ENCODE data around the gene TSPO.
"Not testable (repeated sequence)": the region's sequence is repeated elsewhere in the genome, so short reads cannot be mapped to it uniquely, and the experiment has no call there.

TSPO gene

DNA sequence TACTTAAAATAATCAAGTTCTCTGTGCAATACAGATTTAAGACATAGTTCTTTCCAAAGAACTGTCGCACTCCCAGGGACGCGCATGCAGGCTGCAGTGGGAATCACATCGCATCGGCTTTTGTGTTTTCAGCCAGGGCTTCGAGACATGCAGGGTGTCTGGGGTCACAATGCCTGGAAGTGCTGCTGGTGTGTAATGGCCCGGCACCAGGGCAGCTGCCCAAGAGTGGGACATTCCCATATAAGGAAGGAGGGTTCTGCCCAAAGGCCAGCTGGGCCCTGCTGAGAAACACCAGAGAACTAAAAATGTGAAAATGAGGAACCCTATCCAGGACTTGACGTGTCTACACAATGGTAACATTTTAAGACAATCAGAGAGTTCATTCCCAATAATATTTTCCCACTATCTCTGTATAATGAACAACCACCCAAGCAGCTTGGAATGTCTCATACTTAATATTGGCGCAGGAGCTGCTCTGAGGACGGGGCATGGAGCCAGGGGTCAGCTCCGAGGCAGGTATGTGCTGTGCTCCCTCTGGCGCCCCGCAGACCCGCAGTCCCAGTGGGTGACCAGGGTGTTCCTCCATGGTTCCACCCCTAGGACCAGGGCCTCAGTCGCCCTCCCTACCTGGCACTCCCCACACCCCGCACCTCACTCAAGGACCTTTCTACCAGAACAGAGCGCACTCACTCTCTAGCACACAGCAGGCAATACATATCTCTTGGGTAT lies 19.4 kb upstream of the TSPO start:
- DNase-seq: no peak

DNA sequence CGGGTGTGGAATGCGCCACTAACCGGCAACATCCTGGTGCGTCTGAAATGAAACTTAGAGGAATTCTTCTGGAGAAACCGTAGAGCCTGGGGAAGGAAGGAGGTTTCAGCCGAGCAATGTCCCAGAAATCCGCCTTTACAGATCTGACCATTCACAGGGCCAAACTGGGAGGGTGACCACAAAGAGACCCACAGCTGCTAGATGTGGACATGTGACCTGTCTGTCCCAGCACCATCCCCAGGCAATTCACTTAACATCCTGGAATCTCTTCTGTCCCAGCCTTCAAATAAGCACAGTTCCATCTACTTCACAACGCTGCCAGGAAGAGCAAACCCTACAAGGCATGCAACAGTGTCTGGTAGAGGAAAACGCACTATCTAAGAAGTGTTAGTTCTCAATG lies 18.0 kb upstream of the TSPO start:
- no peak for DNase-seq

DNA sequence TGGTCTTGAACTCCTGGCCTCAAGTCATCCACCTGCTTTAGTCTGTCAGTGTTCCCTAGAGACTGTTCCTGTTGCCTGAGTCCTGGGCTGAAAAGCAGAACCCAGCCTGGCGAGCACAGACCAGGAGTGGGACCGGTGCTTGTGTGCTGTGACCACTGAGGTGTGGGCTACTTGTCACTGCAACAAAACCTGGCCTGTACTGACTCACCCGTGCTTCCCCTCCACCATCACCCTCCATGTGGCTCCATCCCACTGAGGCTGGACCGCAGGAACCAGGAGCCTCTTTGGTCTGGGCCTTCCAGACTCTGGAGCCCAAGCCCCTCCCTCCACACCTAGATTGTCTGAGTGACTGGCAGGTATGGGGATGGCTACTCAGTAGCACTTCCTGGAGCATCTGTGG lies 16.8 kb upstream of the TSPO start:
- DNase-seq: no peak

DNA sequence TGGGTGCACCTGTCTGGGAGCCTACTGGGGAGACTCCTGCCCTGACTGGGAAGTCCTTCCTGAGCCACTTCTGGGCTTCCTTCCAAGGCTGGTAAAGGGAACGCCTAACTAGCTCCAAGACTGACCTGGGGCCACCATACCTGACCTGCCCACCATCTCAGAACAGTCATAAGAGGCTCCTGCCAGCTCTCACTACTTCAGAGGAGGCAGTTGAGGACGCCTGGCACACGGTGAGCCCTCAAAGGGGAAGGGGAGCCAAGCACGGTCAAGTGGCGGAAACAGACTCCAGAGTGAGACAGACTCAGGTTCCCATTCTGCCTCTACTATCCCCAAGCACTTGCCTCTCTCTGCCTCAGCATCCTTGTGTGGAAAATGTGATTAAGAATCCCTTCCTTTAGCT lies 15.8 kb upstream of the TSPO start:
- no peak for DNase-seq

DNA sequence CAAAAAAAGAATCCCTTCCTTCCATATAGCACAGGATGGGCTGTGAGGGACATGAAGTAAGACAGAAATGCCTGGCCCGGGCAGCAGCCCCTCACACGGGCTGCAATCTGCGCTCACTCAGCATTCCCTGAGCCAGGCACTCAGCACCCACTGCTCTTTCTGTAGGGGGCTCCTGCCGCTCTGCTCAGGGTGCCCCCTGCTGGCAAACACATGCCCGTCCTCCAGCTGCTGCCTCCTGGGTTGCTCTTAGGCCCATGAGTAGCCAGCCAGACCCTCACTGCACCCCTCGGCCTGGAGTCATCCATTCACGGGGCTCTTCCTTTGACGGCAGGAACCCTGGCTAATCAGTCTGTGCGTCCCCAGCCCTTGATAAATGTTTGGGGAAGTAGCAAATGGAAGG lies 15.1 kb upstream of the TSPO start:
- no peak for DNase-seq

DNA sequence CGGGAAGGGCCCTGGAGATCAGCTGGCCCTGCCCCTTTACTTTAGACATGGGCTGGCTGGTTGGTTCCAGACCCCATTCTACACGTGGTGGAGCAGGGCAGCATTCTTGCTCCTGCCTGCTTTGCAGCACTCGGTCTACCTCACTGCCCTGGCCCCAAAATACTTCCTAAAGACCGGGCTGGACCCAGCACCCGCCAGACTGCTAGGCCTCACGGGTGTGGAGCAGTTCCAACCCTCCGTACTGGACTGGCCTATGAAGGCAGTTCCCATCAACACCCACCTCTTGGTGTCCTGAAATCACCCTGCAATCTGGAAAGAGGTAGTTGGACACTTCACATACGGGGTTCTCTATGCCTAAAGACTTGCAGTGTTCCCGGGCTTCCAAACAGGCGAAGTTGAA lies 14.6 kb upstream of the TSPO start:
- DNase-seq: no peak

DNA sequence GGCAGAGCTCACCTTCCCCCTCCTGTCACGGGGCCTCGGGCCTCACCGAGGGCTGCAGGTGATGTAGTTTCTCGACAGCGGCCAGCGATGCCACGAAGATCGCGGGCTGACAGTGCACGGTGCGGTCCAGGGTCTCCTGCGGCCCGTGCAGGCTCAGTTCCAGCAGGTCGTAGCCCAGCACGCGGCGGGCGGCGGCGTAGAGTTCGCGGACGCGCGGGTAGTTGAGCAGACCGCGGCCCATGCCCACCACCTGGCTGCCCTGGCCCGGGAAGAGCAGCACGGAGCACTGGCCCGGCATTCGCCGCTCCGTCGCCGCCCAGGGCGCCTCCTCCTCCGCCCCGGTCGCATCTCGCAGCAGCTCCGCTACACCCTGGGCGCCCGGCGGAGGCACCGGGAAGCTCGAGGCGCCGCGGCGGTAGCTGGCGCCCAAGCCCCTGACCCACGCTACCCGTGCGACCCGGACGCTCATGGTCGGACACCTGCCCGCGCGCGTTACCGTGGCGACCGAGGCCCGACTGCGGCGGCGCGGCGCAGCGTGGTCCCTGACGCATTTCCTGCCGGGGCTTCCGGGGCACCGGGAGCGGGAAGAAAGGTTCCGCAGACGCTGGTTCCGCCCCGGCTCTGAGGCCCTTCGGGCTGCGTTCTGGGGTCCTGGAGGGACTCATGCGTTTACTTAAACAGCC lies 8.3 kb upstream of the TSPO start, which contains the start of gene MCAT:
TSS of gene MCAT (minus strand) at position 519 of the 683 bp plus-strand sequence. CDS start at position 469, 50 bp downstream.
- DNase-seq: peak in 1 of 2 experiments; percentile 27

DNA sequence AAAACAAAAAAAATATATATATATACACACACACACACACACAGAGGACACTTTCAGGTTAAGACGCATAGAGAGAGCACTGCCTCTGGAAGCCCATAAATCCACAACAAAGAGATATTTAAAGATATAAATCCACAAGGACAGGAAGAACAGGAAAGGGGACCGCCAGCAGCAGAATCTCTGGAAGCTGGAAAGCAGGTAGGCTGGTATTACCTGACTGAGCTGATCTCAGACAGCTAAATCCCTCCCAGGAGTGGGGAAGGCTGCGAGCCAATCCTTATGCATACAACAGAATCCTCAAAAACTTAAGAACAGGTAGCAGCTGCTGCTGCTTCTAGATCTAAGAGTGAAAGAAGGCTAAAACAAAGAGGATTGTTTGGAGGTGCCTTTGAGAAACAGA lies 6.4 kb upstream of the TSPO start:
- no peak for DNase-seq

DNA sequence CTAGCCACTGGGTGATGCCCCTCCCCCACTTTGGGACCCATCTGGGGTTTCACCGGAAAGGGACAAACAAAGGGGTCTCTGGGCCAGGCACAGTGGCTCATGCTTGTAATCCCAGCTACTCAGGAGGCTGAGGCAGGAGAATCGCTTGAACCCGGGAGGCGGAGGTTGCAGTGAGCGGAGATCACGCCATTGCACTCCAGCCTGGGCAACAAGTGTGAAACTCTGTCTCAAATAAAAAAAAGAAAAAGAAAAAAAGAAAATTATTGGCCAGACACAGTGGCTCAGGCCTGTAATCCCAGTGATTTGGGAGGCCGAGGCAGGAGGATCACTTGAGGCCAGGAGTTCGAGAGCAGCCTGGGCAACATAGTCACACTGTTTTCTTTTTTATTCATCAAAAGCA lies 6.0 kb upstream of the TSPO start:
- DNase-seq: not testable (repeated sequence)

DNA sequence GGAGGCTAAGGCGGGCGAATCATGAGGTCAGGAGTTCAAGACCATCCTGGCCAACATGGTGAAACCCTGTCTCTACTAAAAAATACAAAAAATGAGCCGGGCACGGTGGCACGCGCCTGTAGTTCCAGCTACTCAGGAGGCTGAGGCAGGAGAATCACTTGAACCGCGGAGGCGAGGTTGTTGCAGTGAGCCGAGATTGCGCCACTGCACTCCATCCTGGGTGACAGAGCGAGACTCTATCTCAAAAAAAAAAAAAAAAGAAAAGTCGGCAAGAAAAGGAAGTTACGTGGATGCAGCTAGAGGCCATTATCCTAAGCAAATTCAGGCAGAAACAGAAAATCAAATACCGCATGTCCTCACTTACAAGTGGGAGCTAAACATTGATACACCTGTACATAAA lies 5.0 kb upstream of the TSPO start:
- DNase-seq: not testable (repeated sequence)

DNA sequence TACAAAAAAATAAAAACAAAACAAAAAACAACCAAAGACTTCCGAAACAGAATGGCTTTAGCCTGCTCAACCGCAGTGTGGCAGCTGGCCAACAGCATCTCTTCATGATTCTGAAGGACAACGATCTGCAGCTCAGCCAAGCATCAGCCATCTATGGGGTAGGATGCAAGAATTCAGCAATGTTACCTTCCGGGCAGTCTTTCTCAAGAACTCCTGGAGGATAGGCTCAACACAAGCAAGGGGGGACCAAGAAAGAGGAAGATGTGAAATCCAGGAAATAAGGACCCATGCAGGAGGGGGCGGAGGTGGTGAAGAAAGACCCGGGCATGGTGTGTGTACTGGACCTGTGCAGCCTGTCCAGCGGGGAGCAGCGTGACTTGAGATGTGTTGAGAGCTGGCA lies 3.5 kb upstream of the TSPO start:
- no peak for DNase-seq

DNA sequence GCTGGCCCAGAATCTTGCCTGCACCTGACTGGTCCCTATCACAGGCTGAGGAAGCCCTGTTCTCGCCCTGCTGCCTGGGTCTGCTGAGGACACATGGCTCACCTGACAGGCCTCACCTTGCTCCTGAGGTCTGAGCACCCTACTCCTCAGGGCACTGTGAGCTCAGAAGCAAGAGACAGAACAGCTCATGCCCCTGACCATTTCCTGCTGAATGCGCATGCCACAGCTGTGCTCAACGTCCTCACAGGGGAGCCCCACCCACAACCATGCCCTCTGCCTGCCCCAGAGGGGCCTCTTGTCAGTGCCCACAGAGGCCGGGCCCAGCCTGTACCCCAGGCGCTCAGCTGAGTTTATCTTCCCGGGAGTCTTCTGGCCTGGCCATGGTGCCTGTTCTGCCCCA lies 2.8 kb upstream of the TSPO start:
- no peak for DNase-seq

DNA sequence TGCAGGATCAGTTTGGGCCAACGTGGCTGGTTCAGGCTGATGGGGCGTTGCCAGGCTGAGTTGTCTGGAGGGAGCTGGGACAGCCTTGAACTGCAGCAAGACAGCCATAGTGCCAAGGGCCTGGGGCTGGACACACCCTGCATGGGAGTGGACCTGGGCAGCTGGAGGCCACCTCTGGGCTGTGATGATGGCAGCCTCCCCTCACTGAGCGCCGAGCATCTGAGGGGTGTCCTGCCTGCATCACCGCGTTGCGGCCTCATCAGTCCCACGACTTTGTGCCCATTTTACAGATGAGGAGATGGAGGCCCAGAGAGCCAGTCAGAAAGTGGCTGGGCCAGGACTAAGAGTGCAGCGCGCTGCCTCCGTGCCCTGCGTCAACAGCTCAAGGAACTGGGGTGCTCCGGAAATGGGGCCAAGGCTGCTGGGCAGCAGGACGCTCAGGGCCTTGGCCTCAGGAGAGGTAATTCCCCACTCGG lies 590 bp upstream of the TSPO start:
- no peak for DNase-seq

DNA sequence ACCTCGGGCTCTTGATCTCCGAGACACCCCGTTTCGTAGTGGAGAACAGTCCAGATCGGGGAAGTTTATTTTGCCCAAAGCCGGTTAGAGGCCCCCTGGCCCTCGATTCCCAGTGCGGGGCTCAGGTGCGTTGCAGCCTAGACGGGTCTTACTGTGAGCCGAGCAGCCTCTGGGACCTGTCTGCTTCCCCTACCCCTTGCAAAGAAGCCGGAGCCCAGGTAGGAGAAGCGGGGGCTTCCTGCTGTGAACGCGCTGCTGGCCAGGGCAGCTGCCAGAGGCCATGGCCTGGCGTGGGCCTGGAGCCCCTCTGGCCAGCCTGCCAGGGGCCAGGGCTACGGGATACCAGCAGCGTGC lies 621 bp downstream of the TSPO start:
- DNase-seq: no peak

DNA sequence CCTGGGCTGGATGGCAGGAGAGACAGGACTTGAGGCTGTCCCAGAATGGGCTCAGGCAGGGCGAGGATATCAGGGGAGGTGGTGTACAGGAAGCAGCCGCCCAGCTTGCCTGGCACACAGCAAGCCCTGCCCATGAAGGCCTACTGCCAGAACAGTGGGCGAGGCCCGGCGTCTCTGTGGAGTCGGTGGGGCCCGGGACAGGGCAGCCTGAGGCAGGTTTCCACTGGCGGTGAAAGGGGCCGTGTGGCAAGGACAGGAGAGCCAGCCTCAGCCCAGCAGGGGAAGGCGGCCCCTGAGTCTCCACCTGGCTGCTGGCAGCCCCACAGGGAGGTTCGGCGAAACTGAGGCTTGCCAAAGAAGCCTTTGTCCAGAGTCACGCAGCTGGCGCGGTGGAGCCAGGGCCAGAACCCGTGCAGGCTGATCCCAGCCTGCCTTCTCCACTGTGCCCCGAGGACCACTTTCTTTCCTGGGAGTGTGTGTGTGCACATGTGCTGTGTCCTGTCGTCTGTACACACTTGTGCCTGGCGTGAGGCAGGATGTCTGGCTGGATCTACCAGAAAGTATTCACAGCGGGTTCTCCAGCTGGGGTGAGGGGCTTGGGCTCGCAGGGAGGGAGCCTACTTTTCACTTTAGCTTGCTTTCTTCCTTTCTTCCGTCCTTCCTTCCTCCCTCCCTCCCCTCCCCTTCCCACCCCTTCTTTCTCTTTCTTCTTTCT lies 1.2 kb downstream of the TSPO start:
- no peak for DNase-seq

DNA sequence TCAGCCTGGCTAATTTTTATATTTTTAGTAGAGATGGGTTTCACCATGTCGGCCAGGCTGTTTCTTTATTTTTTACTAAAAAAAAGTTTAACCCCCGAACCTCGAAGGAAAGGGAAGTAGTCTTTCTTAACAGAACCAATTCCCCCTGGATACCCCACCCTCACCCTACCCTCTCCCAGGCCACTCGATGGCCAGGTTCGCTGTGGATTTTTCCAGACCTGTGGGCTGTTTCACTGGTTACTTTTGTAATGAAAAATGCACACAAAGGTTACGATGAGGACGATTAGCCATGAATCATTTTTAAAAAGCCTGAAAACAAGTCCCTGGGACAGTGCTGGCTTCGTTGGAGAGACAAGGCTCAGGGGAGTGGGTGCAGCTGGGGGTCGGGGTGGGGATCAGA lies 2.5 kb downstream of the TSPO start:
- no peak for DNase-seq

DNA sequence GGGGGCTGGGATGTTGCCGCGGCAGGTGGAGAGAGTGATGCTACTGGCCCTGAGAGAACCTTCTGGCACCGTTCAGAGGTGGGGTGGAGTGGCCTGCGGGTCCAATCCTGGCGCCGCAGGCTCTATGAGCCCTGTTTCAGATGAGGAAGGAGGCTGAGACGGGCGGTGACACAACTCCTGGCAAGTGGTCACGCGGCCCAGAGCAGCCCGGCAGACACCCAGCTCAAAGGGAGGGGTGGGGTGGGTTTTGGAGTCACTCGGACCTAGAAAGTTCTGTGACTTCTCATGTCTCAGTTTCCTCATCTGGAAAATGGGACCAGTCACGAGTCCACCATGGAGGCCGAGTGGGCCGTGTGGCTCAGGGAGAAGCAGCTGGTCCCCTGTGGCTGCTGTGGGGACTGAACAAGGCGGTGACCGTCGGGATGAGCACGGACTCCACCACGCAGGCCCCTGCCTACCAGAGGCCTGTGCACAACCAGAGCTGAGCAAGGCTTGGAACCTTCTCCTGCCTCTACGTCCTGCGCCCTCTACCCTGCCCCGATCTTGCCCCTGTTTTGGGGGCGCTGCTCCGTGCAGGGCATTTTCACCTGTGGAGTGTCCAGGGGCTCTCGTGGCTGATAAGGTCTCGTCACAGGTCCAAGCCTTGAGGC lies 3.7 kb downstream of the TSPO start:
- DNase-seq: no peak

DNA sequence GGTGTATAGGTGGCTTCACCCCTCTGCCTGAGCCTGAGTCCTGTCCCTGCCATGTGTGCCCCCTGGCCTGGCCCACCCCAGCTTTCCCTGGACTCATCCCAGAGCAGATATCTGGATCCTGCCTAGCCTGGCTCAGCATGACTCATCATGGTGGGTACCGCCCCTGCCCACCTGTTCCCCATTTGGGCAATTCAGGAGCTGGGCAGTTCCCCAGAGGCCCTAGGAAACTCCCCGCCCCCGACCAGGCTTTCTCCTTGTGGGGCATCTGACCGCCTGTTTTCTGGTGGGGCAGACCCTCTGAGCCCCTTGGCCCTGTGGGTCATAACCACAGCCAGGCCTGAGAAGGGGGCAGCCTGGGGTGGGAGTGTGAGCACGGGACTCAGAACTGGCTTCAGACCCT lies 4.4 kb downstream of the TSPO start:
- DNase-seq: no peak

DNA sequence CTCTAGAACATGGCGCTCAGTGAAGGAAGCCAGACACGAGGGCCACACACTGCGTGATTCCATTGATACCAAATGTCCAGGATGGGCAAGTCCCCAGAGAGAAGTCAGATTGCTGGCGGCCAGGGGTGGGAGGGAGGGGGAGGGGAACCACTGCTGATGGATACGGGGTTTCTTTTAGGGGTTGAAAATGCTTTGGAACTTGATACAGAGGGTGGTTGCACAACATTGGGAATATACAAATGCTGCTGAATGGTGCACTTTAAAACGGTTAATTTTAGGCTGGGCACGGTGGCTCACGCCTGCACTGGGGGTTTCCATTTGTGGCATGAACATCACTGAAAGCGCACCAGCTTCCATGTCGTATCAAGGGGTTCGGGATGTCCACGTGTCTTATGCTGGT lies 5.1 kb downstream of the TSPO start:
- no peak for DNase-seq

DNA sequence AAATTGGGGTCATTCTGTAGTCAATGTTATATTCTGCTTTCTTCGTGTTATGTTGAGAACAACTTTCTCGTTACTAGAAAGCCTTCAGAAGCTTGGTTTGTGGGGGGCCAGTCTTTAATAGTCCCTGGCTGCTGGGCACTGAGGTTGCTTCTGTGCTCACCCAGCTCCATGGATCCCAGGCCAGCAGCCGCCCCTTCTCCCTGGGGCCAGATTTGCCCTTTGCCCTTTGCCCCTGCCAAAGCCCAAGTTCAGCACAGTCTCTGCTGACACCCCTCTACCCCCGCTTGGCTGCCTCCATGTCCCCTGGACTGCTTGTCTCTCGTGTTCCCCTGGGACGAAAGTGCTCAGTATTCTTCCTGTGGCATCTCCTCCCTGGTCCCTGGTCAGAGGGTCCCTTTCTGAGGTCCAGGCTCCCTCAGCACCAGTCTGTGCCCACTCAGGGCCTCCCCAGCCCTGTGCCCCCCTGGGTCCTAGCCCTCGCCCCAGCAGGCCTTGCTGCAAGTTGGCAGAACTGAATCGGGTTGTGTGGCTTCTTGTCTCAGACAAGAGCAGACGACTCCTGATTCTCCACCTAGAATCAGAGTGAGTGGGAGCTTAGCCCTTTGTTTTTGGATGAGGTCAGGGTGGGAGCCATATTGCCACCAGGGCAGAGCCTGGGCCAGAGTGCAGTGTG lies 6.7 kb downstream of the TSPO start:
- no peak for DNase-seq

DNA sequence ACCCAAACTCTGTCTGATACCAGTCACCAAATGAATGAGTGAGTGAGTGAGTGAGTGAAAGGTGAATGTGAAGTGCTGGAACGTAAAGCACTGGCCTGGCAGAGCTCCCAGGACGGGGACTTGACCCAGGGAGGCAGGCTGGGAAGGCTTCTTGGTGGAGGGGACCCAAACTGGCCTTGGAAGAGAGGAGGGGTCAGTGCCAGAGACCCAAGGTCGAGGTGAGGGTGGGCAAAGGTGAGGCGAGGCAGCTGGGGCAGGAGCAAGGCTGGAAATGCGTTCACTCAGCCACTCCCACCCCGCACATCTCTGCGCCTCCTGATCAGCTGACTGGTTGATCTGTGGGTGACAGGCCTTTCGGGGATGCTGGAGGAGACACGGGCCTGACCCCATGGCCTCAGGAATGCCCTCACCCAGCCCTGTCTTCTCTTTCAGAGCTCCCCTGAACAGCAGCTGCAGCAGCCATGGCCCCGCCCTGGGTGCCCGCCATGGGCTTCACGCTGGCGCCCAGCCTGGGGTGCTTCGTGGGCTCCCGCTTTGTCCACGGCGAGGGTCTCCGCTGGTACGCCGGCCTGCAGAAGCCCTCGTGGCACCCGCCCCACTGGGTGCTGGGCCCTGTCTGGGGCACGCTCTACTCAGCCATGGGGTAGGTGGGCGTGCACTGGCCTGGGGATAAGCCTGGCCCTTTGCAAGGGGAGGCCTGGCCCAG lies 7.6 kb downstream of the TSPO start:
- no peak for DNase-seq

DNA sequence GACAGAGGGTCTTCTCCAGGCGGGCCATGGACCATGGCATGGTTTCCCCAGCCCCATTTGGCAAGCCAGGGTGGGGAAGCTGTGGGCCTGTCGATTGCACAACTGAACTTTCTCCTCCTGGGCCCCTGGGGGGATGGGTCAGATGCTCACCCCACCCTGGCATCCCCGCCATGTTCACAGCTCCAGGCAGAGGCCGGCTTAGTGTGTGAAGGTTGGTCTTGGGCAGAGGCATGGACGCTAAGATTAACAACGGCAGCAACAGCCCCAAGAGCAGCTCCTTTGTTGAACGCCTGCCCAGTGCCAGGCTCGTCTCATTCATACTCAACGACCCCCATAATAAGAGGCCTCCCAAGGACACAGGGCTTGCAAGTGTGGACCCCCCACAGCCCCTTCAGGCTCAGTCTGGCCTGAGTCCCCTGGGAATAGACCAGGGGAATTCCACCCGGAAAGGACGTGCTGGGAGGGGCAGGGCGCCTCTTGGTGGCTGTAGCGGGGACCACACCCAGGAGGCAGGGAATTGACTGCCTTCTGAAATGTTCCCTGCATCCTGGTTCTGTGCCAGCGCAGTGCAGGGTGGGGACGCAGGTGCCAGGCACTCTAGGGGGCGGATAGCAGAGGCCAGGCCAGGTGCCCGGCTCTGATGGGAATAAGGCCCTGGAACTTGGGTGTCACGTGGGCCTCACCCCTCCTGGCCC lies 8.3 kb downstream of the TSPO start:
- no peak for DNase-seq
